Stimulated activated CD8-positive, alpha-beta memory T cell treated with anti-CD3 and anti-CD28 coated beads, Interleukin-12 subunit alpha, Interleukin-12 subunit beta, amount 100 ng/mL, for 24 hours (primary cell): ENCODE data around the gene KIF13A.
"Not testable (repeated sequence)": the region's sequence is repeated elsewhere in the genome, so short reads cannot be mapped to it uniquely, and the experiment has no call there.

ENCODE experiments used
- DNase-seq: peaks from one replicate; pipeline ENCODE4 v3.0.0-alpha.2; 2020; ENCODE audit errors: extremely low read depth

The KIF13A gene

GRCh38 chr6:17846762-17847161, 140.7 kb downstream of the KIF13A start:
- no peak for DNase-seq

- DNase-seq: no peak
Measured at GRCh38 chr6:17845598-17845997, 141.8 kb downstream of the KIF13A start.

DNA sequence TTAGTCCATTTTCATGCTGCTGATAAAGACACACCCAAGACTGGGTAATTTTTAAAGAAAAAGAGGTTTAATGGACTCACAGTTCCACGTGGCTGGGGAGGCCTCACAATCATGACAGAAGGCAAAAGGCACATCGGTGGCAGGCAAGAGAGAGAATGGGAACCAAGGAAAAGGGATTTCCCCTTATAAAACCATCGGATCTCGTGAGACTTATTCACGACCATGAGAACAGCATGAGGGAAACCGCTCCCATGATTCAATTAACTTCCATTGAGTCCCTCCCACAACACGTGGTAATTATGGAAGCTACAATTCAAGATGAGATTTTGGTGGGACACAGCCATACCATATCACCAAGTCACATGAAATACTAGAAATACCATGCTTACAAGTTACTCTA, 142.5 kb downstream of the KIF13A start:
- not testable (repeated sequence) for DNase-seq

- no peak for DNase-seq
Measured at GRCh38 chr6:17842934-17843821, 144.3 kb downstream of the KIF13A start.

- DNase-seq: no peak
Measured at GRCh38 chr6:17842014-17842776, 145.2 kb downstream of the KIF13A start.

DNA sequence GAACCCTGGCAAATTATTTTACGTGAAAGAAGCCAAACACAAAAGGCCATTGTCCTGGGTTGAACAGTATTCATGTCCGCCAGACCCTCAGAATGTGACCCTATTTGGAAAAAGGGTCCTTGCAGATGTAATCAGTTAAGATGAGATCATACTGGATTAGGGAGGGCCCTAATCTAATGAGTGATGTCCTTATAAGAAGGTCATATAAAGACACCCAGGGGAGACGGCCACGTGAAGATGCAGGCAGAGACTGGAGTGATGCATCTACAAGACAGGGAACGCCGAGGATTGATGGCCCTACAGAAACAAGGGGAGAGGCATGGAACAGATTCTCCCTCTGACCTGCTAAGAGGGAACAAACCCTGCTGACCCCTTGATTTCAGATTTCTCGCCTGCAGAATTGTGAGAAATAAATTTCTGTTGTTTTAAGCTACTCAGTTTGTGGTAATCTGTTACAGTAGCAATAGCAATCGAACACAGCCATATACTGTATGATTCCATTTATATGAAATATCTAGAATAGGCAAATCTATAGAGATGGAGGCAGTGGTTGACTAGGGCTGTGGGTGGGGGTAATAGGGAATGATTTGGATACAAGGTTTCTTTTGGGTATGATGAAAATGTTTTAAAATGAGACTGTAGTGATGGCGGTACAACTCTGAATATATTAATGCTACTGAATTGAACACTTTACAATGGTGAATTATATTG, 147.8 kb downstream of the KIF13A start:
- no peak for DNase-seq

GRCh38 chr6:17836293-17836692, 151.1 kb downstream of the KIF13A start:
- DNase-seq: no peak

- no peak for DNase-seq
Measured at GRCh38 chr6:17835784-17836183, 151.7 kb downstream of the KIF13A start.

GRCh38 chr6:17831135-17831534, 156.3 kb downstream of the KIF13A start:
- no peak for DNase-seq

GRCh38 chr6:17829905-17830304, 157.5 kb downstream of the KIF13A start:
- DNase-seq: no peak

GRCh38 chr6:17828149-17828548, 159.3 kb downstream of the KIF13A start:
- no peak for DNase-seq

DNA sequence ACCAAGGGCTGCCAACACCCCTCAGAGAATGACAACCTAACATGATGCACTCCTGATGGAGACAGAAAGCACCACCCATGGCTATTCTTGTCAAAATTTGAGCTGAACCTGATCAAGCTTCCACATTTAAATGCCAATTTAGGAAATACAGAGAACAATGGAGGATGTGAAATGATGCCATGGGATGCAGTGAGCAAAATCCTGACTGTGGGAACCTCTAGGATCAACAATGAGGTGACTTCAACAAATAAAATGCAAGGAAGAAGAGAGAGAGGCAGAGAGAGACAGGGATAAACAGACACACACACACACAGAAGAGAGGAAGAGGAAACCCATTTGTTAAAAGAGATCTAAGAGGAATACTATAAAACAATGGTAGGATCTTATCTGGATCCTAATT, 161.1 kb downstream of the KIF13A start:
- DNase-seq: no peak

DNA sequence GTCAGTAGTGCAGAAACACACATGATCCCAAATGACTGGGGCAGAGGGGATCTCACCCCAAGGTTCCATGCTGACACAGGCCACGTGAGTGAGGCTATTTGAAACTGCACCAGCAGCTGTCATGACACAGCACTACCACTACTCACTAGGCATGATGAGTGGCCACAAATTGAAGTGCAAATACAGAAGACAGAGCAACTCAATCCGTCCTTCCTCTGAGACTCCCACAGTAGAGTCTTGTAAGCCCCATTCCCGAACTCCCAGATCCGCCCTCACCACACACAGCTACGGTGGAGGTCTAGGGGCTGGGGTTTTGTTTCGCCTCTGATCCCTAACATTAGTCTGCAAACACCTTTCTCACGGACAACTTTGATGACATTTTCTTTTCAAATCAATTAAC, 167.4 kb downstream of the KIF13A start:
- no peak for DNase-seq

GRCh38 chr6:17817763-17818162, 169.7 kb downstream of the KIF13A start:
- no peak for DNase-seq

GRCh38 chr6:17816921-17817611, 170.4 kb downstream of the KIF13A start:
- DNase-seq: no peak

GRCh38 chr6:17813542-17813941, 173.9 kb downstream of the KIF13A start:
- DNase-seq: no peak

DNA sequence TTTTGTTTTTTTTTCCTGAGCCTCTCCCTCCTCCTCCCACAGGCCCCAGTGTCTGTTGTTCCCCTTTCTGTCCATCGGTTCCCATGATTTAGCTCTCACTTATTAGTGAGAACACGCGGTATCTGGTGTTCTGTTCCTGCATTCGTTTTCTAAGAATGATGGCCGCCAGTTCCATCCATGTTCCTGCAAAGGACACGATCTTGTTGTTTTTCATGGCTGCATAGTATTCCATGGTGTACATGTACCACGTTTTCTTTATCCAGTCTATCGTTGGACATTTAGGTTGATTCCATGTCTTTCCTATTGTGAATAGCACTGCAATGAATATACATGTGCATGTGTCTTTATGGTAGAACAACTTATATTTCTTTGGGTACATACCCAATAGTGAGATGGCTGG, 175.1 kb downstream of the KIF13A start:
- DNase-seq: no peak

DNA sequence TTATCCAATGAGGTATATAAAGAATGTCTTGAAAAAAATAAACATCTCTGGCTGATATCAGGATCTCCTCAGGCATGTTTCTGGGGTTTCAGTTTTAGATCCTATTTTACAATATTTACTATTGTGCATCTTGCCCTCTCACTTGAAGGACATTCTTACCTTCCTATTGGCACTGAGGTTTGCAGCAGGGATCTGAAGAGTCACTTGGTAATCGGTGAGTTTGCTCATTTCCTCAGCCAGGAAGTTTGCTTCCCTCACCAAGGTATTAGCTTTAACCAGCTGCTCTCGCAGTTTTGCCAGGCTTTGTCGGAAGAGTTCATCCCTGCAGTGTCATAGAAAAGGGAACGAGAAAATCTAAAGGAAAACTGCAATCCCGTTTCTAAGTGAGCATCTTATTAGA, 178.8 kb downstream of the KIF13A start:
- no peak for DNase-seq

- not testable (repeated sequence) for DNase-seq
Measured at GRCh38 chr6:17807431-17807830, 180.0 kb downstream of the KIF13A start.

DNA sequence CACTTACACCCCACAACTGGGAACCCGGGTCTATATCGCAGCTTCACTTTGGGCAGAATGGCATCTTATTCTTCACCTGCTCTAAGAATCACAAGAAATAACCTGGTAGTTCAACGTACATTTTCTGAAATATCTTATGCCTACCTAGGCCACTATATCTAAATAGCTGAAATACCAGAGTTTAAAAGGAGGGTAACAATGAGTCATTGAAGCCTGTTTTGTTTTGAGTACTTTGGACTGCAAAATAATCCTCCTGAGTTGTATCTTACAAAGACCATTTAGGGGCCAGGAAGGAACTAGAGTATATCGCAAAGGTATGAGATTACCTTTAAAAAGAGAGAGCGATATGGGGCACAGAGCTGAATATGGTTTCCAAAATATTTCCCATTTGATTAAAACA, 184.0 kb downstream of the KIF13A start:
- no peak for DNase-seq

DNA sequence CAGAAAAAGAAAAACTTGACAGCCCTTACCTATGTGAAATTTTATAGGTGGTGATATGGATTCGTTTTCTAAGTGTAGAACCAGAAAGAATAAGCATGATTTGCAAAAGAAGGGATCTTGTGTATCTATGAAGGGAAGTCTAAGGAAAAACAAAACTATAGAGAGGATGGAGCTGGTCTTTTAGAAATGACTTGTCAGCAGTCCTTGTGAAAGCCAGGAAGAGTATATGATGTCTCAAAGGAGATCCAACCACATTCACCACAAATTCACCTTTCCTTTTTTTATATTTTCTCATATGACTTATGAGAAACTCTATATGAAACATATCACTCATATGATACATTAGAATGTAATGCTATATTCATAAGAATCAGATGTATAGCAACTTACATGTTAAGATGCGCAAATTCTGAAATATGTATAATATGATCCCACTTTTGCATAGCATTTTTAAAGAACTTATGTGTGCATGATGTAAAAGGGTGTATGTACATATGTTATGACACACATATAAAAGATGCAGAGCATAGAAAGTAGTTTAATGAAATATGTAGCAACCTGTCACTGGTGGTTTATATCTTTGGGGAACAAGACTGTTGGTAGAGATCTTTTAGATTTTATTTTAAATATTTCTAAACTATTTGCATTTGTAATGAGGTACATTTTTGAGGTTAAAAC, 188.8 kb downstream of the KIF13A start:
- no peak for DNase-seq
